ENCODE results near the gene SPTA1.

The SPTA1 gene

DNA sequence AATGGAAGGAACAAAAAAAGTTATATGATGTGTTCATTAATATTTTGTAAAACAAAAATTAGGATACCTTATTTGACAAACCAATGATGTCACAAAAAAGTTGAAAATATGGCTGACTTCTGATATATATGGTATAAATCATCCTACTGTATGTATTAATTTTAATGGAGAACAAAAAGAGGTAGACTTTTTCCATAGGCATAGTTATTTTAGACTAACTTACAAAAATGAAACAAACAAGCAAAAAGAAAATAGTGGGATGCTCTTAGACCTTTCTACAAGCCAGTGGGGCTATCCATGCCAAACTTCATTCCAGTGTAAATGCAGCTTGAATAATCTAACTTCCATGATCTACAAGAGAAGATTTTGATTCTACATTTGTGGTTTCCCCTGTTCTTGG lies 522 bp upstream of the SPTA1 start:
- no peak for DNase-seq (ENCODE audit: insufficient read length, low spot score)

DNA sequence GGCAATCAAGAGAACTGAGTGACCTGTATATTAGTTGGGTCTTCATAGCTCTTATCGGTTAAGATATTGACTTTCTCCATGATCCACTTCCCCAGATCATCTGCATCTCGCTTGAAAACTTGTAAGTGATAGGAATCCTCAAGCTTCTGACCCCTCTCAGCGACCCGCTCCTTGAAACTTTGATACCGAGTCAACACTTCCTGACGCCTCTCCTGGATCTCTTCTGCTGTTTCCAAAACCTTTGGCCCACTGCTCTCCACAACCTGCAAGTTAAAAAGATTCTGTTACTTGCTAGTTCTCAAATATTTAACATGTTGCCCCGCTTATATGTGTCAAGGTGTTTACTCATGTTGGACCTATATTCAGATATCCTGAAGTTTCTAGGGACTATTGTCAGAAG lies 1.4 kb downstream of the SPTA1 start:
- no peak for FAIRE-seq
- no peak for DNase-seq (ENCODE audit: insufficient read length, low spot score)

More for the DNA sequence above, 522 bp upstream of the SPTA1 start:
- FAIRE-seq, result no peak

DNA sequence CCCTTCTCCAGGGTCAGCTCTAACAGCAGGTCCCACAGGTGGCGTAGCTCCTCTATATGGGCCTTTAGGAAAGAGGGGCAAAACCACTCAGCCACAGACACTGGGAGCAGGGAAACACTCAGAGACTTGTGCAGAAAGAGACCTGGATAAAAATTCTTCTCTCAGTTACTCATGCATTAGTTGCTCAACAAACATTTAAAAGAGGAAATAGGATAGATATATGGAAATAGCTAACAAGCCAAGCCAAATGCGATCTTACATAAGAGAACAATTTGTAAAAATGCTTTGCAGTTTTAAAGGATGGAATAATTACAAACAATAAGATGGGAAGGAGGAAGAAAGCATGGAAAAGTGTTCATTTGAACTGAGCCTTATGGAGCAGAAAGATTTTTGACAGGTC lies 4.9 kb downstream of the SPTA1 start:
- FAIRE-seq (no peak), DNase-seq (ENCODE audit: insufficient read length, low spot score) (no peak)

DNA sequence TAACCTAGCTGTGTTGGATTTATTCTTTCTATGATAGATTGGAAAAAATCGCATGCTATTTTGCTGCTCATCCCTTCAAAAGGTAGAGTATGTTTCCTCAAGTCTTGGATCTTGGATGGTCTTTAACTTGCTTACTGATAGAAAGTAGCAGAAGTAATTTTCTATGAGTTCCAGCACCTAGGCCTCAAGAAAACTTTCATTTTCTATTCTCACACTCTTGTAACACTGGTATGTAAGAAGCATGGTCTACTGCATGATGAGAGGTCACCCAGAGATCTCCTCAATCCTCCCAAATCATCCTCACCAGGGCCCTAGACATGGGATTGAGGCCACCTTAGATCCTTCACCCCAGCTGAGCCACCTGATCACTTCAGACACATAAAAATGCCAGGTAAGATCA lies 7.2 kb downstream of the SPTA1 start:
- no peak for DNase-seq (ENCODE audit: insufficient read length, low spot score)

DNA sequence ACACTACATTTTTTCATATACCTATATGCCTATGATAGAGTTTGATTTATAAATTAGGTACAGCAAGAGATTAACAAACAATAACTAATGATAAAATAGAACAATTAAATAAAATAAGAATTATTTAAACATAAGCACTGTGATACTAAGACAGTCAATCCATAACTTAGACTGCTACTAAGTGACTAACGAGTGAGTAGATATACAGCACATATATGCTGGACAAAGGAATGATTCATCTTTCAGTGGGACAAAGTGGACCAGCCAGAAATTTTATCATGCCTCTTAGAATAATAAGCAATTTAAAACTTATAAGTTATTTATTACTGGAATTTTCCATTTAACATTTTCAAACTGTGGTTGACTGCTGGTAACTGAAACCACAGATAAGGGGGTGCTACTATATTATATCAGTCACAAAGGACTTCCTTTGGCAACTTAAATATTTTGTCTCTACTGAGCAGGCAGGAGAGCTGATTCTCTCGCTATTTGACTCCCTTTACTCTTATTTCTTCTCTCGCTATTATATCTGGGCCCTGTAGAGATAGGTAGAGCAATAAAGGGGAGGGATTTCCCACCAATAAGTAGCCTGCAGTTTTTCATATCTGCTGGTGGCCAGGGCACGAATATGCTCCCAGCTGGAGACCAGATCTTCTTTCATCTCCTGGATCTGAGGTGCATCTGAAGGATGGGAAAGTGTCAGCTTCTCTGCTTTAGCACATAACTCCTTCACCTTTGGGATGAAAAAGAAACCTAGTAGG lies 10.8 kb downstream of the SPTA1 start:
- DNase-seq (ENCODE audit: insufficient read length, low spot score) (no peak), FAIRE-seq (no peak)

More for the DNA sequence above, 7.2 kb downstream of the SPTA1 start:
- FAIRE-seq, result no peak

DNA sequence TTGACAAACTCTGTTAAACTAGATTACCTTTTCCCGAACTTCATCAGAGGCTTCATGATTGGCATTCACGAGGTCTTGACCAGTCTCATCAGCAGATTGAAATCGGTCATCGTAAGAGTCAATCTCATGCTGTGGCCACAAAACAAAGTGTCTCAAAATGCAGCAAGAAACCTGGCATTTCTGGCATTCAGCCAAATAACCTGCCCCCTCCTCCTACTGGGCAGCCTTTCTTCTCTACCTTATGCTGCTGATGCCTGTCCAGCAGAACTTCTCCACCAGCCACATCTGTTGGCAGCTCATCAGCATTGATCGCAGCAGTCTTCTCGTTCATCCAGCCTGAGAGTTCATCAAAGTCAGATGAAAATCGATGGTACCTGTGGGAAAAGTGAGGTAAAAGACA lies 12.2 kb downstream of the SPTA1 start:
- DNase-seq (ENCODE audit: insufficient read length, low spot score), result no peak
- FAIRE-seq, result no peak

DNA sequence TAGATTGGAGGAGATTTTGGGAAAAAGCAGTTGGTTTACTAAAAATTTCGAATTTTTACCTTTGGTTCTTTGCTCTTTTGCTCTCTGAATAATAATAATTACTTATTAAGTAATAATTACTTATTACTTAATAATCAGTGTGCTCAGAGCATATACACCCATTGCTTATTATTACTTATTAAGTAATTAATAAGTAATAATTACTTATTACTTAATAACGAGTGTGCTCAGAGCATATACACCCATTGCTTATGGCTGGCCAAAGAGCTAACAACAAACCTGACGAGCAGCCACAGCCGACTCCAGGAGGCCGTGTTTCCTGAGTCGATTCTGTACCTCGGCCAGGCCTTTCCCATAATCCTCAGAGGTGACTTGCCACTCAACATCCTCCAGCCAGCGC lies 20.5 kb downstream of the SPTA1 start:
- DNase-seq (ENCODE audit: insufficient read length, low spot score) (no peak), FAIRE-seq (no peak)

DNA sequence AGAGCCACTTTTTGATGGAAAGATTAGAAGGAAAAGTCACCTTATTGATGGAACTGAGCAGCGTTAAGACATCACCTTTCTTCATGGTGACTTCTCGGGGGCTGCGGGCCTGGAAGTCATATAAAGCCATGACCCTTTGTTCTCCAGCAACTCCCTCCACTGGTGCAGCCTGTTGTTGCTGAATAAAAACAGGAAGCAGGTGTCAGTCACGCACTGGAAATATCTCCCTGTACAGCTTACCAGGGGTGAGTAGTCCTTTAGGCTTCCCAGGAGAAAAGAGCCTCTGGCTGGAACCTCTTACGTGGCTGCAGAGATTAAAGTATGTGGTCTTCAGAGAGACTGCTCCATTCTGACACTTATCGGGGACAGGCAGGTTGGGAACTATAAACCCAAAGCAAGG lies 31.9 kb downstream of the SPTA1 start:
- FAIRE-seq (no peak), DNase-seq (ENCODE audit: insufficient read length, low spot score) (no peak)

DNA sequence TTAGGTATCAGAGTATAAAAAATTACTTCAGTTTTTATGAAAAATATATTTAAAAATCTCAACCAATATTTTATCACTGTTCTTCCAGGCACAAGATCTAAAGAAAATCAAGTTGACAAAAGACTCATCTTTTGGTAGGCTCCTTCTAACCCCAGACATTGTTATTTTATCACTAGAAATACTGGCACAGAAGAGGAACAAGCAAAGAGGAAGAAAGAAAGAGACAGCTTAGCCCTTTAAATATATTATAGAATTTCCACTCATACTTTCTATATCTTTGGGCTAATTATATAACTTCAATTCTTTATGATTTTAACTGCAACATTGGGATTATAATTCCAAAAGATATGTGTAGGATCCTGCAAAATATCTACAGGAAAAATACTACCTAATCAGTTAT lies 32.4 kb downstream of the SPTA1 start:
- DNase-seq (ENCODE audit: insufficient read length, low spot score) (no peak), FAIRE-seq (no peak)

DNA sequence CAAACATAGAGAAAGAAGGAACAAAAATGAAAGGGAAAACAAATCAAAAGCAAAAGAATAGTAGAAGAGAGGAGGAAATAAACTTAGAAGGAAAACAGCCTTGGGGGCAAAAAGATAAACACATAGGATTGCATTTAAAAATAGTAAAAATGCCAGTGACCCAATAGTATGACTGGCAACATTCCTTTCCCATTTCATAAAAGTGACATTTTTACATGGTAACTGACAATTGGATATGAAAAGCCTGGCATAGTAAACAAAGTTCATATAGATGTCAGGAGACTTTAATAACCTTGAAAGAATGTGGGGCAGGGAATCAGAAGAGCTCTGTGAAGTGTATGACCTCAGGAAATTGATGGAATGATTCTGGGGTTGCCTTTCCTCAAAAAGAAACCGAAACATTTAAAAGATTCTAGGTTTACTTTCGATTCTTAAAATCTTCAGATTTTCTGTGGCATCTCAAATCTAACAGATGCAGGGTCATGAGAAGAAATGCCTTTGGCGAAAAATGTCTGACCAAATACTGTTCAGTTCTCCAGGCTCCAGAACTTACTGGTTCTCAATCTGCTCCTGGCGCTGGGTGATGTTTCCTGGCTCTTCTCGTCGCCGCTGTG lies 33.7 kb downstream of the SPTA1 start:
- no peak for FAIRE-seq
- no peak for DNase-seq (ENCODE audit: insufficient read length, low spot score)

DNA sequence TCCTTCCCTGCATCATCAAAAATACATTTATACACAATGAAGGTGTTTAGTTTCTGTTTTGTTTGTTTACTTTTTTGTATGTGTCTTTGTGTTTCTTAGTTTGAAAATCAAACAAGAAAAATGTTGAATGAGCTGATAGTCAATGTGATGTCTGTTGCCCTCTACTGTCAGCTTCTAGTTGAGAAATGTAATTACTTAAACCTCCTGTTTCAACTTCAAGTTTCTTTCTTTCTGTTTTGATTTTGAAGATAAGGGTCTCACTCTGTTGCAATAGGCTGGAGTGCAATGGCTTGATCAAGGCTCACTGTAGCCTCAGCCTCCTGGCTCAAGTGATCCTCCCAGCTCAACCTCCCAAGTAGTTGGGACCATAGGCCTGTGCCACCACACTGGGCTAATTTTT lies 37.5 kb downstream of the SPTA1 start:
- DNase-seq (ENCODE audit: insufficient read length, low spot score), result no peak
- no peak for FAIRE-seq

DNA sequence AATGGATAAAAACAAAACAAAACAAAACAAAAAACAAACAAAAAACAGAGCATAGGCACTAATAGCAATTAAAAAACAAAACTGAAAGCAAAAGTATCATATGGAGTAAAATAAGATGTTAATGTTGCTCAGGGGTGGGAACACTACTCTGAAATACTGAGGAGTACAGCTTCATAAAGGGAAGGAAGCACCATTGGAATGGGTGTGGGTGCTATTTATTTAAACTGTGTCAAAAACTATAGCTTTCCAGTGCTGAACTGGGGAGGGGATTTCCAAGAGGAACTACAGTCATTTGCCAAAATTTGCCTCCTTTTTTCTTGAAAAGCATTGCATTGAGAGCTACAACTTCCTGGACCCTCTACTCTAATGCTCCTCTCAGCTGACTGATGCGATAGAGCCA lies 40.0 kb downstream of the SPTA1 start:
- FAIRE-seq (no peak), DNase-seq (ENCODE audit: insufficient read length, low spot score) (no peak)

DNA sequence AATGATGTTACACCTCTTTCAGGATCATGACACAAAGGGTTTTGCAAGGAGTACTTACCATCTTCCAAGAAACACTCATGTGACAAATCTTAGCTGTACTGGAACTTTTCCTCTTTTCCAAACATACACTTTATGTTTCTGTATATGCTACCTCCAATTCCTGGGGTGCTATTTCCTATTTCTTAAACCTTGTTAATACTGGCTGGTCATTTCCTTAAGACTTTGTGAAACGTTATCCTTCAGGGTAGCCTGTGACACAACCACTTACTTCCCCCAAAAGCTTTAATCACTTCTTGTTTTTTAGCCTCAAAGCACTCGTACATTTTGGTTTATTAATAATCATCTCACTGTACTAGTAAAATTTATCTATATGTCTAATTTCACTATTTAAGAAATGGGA lies 42.1 kb downstream of the SPTA1 start:
- DNase-seq (ENCODE audit: insufficient read length, low spot score), result no peak
- FAIRE-seq, result no peak

DNA sequence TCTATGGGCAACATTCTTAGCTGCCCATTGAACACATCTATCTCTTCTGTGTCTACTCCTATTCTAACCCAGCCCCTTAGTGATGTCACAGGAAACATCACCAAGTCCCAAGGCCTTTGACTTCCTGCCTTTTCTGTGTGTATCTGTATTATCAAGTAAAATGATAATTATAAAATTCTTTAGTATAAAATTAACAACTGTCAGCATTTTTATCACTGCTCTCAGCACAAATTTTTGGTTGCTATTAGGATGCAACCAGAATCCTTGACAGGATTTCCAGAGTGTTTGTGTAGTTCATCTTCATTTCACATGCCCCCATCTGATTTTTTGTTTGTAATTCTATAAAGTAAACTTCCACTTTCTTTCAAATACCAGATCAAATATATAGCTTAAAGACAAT lies 47.6 kb downstream of the SPTA1 start:
- FAIRE-seq, result no peak
- no peak for DNase-seq (ENCODE audit: insufficient read length, low spot score)

DNA sequence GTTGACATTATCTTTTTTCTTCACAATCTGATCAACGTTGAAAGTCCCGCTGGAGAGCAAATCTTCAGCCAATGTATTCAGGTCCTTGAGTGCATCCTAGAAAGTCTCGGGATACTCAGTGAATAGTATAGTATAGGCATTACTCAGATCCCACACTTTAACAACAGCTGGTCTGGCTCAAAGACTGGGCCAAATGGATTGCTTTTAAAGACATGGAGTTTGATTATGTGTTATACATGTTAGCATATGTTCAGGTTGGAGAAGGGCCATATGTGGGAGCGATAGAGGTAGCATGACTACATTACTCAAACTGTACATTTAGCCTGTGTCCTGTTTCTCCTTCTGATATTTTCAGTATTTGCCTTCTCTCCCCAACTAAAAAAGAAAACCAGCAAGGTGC lies 48.4 kb downstream of the SPTA1 start:
- DNase-seq (ENCODE audit: insufficient read length, low spot score) (no peak), FAIRE-seq (no peak)

DNA sequence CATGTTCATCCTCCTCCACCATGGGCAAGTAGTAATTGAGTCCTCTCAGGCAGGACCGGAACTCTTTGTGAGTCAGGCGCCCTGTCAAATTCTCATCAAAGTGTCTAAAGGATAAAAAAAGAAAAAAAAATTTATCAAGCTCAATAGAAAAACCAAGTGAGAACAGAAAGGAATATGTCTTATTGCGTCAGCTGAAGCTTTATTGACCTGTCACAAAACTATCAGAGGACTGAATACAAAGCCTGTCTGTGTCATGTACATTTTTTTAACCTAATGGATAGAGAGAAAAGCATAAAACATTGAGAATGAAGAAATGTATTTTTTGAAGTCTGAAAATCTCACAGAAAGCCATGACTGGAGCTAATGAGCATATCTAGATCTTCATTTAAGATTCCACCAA lies 72.8 kb downstream of the SPTA1 start:
- no peak for FAIRE-seq
- DNase-seq (ENCODE audit: insufficient read length, low spot score), result no peak

DNA sequence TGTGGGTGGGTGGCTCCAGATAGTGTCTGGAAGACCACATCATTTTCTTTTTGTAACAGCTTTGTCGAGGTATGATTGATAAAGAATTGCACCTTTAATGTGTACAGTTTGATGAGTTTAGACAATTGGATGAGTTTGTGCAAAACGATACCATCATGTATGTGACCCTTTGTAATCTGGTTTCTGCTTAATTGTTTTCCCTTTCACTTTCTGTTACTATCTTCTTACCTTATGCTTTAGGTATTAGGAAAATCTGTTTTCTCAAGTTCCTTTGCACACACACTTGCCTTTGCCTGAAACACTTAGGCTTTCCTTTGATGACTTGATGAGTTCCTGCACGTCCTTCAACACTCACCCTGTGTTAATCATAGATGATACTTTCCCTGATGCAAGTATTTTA lies 74.6 kb downstream of the SPTA1 start:
- FAIRE-seq (no peak), DNase-seq (ENCODE audit: insufficient read length, low spot score) (no peak)

DNA sequence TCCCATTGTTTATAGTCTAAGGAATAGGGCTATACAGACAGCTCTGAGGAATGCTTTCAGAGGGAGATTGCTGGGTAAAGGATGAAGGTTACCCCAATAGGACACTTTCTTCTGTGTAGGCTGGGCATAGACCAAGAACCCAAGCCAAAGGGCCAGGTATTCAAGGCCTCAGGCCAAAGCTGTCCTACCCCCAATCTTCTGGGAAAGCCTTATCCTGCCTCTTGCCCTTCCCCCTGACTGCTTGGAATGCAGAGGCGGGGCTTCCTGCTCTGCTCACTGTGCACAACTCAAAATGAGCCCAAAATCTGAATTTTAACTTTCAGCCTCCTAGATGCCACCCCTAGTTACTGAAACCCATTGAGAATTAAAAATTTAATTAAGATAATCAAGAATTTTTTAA lies 79.2 kb downstream of the SPTA1 start:
- no peak for FAIRE-seq
- DNase-seq (ENCODE audit: insufficient read length, low spot score), result no peak

DNA sequence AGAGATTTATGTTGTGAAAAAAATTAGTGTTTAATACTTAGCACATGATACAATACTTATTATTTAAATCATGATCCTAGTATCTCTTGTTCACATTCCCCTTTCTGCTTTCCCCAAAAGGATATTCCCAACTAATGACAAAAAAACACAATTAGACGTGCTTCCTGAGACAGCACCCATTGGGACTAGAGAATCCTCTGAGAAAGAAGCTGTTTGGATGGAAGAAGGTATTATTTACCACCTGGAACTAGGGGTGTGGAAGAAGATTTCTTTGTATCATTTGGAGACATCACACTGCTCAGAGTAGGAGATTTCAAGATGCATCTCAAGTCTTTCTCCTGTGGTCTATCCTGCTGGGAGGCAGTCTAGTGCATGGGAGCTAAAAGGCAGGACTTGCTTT lies 81.5 kb downstream of the SPTA1 start, which contains the start of gene OR10Z1:
OR10Z1 (plus strand) TSS at position 301 of the 400 bp plus-strand sequence. CDS start 1,171 bp downstream, outside the sequence.
- FAIRE-seq (no peak), DNase-seq (ENCODE audit: insufficient read length, low spot score) (no peak)

DNA sequence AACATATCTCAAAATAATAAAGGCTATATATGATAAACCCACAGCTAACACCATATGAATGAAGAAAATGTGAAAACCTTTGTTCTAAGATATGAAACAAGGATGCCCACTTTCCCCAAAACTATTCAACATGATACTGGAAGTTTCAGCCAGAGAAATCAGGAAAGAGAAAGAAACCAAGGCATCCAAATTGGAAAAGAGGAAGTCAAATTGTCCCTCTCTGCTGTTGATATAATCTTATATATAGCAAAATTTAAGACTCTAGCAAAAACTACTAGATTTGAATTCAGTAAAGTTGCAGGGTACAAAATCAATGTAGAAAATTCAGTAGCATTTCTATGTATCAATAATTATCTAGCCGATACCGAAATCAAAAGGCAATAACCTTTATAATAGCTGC lies 85.8 kb downstream of the SPTA1 start:
- FAIRE-seq, result no peak
- no peak for DNase-seq (ENCODE audit: insufficient read length, low spot score)

DNA sequence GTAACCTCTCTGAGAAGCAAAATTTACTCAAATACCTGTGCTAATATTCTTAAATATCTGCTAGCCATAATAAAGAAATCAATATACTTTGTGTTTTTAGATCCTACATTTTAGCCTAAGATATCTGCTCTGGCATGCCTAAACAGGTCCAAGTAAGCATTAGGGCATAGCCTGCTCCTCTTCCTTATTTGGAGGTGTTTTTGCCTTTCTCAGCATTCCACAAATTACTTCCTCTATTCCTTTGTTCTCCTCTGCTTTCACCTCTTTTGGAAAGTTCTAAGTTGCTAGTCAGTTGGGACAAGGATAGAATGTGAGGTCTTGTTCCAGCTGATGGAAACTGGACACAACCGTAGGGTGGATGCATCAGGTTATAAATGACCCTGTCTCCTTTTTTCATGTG lies 99.6 kb downstream of the SPTA1 start:
- no peak for DNase-seq (ENCODE audit: insufficient read length, low spot score)
- FAIRE-seq, result no peak

DNA sequence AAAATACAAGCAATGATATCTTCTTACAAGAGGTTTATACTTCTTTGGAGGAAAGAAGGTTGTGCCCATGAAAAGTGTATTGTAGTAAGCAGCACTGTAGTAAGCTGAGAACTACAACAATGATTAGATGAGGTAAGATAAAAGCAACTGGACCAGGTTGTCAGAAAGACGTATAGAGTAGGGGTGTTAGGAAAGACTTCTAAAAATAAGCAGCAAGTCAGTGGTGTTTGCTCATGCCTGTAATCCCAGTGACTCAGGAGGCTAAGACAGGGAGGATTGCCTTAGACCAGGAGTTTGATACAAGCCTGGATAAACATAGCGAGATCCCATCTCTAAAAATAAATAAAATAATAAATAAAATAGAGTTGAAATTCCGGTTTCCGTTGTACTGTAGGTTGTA lies 102.6 kb downstream of the SPTA1 start:
- FAIRE-seq (no peak), DNase-seq (ENCODE audit: insufficient read length, low spot score) (no peak)

DNA sequence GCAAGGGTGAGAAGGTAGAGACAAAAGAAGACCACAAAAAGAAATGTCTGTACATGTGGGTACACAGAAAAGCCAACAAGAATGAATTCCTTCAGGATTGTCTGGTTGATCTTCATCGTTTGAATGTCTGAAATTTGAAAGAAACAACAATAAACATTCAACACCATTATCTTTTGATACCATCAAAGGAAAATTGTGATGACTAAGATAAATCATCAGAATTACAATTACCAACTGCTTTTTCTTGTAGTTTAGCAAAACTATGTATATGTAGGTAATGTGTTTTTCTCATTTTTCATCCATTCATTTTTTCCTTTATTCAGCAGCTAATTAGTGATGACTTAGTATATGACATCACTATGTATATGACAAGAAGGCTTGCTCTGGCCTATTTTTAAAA lies 106.8 kb downstream of the SPTA1 start, which contains the start of gene OR10X1:
OR10X1 (minus strand) TSS at position 167 of the 400 bp plus-strand sequence; CDS start at position 167, 0 bp downstream.
- no peak for FAIRE-seq
- DNase-seq (ENCODE audit: insufficient read length, low spot score), result no peak

Data from HTR-8/SVneo (cell line).